Smooth muscle cell (in vitro differentiated cells): ENCODE data around the gene PWWP2A. TPM values are rescaled to one million over a fixed set of nuclear protein-coding genes. Genes with fewer than 3 reads are reported as not detected.
"Not testable (repeated sequence)": the region's sequence is repeated elsewhere in the genome, so short reads cannot be mapped to it uniquely, and the experiment has no call there.

Source experiments
- DNase-seq: peaks from one replicate; lab custom pipeline; 2025; ENCODE audit not compliant: unreplicated experiment; lab: John Stamatoyannopoulos, UW
- H2AFZ ChIP-seq: fragments of 200-600 bp; sonication (generic); 2 replicates; pipeline ENCODE4 v1.6.0; 2016; ENCODE audit warnings: antibody characterized with exemption, low read depth, mild to moderate bottlenecking
- H3F3A ChIP-seq: fragments of 200-600 bp; sonication (generic); 2 replicates; pipeline ENCODE4 v1.6.0; 2017; ENCODE audit warnings: antibody characterized with exemption, low read depth
- H3K27ac ChIP-seq: fragments of 200-600 bp; sonication (generic); 2 replicates; pipeline ENCODE4 v1.5.1; 2016; ENCODE audit warnings: low read depth, mild to moderate bottlenecking
- H3K27me3 ChIP-seq: fragments of 200-600 bp; sonication (generic); 2 replicates; pipeline ENCODE4 v1.6.1; 2016; ENCODE audit warnings: low read depth, mild to moderate bottlenecking
- H3K36me3 ChIP-seq: fragments of 200-600 bp; sonication (generic); 2 replicates; pipeline ENCODE4 v1.5.1; 2016; ENCODE audit warnings: low read depth
- H3K4me1 ChIP-seq: fragments of 200-600 bp; sonication (generic); 2 replicates; pipeline ENCODE4 v1.5.1; 2016; ENCODE audit warnings: low read depth
- H3K4me2 ChIP-seq: fragments of 200-600 bp; sonication (generic); 2 replicates; pipeline ENCODE4 v1.6.0; 2016; ENCODE audit warnings: mild to moderate bottlenecking
- H3K4me3 ChIP-seq: fragments of 200-600 bp; sonication (generic); 2 replicates; pipeline ENCODE4 v1.5.1; 2016; ENCODE audit warnings: mild to moderate bottlenecking
- H3K79me2 ChIP-seq: fragments of 200-600 bp; sonication (generic); 2 replicates; pipeline ENCODE4 v1.6.0; 2016; ENCODE audit warnings: low read depth, mild to moderate bottlenecking
- H3K9ac ChIP-seq: fragments of 200-600 bp; sonication (generic); 2 replicates; pipeline ENCODE4 v1.6.0; 2016; ENCODE audit warnings: low read depth
- H3K9me3 ChIP-seq: fragments of 200-600 bp; sonication (generic); replicated peaks from 2 replicates; pipeline ENCODE4 v1.5.1; 2016; ENCODE audit warnings: low read depth
- H4K20me1 ChIP-seq: fragments of 200-600 bp; sonication (generic); 2 replicates; pipeline ENCODE4 v1.6.0; 2016; ENCODE audit warnings: low read depth
- WGBS: methylation state at CpG from one replicate; pipeline ENCODE4 v1.1.7; 2016; ENCODE audit warnings: low lambda C conversion rate; 5-methylcytosine and 5-hydroxymethylcytosine counted together
- polyA plus RNA-seq: library from polyadenylated mRNA; unstranded; fragments of >200 nt; fragmentation: Nextera tagmentation; extraction: Ambion mirVana; gene quantifications from 2 replicates; pipeline ENCODE4 v1.2.1, GENCODE V29; 2016
- total RNA-seq: library from RNA; depleted of rRNA; stranded (reverse); fragments of >200 nt; gene quantifications from 2 replicates; pipeline ENCODE4 v1.2.3, GENCODE V29; 2014
- TF ChIP-seq, protein P1 (sequence below): fragments of 200-600 bp; sonication (generic); IDR thresholded peaks from 2 replicates; pipeline ENCODE4 v1.5.1; 2017; ENCODE audit warnings: borderline replicate concordance, mild to moderate bottlenecking, antibody characterized with exemption; ENCODE audit not compliant: insufficient read depth, poor library complexity, severe bottlenecking

PWWP2A gene
- total and polyA plus RNA-seq, 2 experiments from 2014 or later, result 18.6 to 22.6 TPM

DNA sequence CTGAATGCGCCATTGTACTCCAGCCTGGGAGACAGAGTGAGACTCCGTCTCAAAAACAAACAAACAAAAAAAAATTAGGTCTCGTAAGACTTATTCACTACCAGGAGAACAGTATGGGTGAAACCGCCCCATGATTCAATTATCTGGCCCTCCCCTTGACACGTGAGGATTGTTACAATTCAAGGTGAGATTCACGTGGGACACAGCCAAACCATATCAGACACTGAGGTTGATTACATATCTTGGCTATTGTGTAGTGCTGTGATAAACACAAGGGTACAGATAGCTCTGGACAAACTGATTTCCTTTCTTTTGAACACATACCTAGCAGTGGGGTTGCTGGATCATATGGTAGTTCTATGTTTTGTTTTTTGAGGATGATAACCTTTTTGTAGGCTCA is 42.4 kb upstream of the PWWP2A start:
- no peak for DNase-seq
- Histone ChIP-seq H3K79me2 (no peaks in the 10 kb centered on the region), H3K4me2 (no peak overlapping the region), H3K9me3 (no peaks in the 10 kb centered on the region), H3K4me1 (peaks cover 30% of the 10 kb centered on the region), H3K27me3 (no peaks in the 10 kb centered on the region), H3K27ac (no peak overlapping the region), H3K36me3 (no peaks in the 10 kb centered on the region), H3F3A (peaks cover 5% of the 10 kb centered on the region), H3K9ac (no peak overlapping the region), H4K20me1 (no peaks in the 10 kb centered on the region), H2AFZ (no peak overlapping the region), H3K4me3 (no peak overlapping the region)
- TF ChIP-seq, protein P1, sequence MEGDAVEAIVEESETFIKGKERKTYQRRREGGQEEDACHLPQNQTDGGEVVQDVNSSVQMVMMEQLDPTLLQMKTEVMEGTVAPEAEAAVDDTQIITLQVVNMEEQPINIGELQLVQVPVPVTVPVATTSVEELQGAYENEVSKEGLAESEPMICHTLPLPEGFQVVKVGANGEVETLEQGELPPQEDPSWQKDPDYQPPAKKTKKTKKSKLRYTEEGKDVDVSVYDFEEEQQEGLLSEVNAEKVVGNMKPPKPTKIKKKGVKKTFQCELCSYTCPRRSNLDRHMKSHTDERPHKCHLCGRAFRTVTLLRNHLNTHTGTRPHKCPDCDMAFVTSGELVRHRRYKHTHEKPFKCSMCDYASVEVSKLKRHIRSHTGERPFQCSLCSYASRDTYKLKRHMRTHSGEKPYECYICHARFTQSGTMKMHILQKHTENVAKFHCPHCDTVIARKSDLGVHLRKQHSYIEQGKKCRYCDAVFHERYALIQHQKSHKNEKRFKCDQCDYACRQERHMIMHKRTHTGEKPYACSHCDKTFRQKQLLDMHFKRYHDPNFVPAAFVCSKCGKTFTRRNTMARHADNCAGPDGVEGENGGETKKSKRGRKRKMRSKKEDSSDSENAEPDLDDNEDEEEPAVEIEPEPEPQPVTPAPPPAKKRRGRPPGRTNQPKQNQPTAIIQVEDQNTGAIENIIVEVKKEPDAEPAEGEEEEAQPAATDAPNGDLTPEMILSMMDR, result no peak
- WGBS, result 91% methylated on average over 6 of the region's 6 CpGs

DNA sequence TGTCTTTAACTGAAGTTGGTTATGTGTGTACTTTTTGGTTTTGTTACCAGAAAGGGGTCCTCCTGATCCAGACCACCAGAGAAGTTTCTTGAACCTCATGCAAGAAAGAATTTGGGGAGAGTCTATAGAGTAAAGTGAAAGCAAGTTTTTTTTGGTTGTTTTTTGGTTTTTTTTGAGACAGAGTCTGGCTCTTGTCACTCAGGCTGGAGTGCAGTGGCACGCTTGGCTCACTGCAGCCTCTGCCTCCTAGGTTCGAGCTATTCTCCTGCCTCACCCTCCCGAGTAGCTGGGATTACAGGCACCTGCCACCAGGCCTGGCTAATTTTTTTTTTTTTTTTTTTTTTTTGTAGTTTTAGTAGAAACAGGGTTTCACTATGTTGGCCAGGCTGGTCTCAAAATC is 41.6 kb upstream of the PWWP2A start:
- not testable (repeated sequence) for H4K20me1 ChIP-seq, H3K27me3 ChIP-seq, H3K36me3 ChIP-seq, H3K4me3 ChIP-seq, H3K79me2 ChIP-seq, H3K27ac ChIP-seq, H3K9ac ChIP-seq, H3F3A ChIP-seq, H3K9me3 ChIP-seq, DNase-seq, H3K4me2 ChIP-seq
- 72% methylated on average over 3 of the region's 3 CpGs for WGBS
- peak overlapping the region; percentile 17 for H2AFZ ChIP-seq
- peaks cover 22% of the 10 kb centered on the region for H3K4me1 ChIP-seq

DNA sequence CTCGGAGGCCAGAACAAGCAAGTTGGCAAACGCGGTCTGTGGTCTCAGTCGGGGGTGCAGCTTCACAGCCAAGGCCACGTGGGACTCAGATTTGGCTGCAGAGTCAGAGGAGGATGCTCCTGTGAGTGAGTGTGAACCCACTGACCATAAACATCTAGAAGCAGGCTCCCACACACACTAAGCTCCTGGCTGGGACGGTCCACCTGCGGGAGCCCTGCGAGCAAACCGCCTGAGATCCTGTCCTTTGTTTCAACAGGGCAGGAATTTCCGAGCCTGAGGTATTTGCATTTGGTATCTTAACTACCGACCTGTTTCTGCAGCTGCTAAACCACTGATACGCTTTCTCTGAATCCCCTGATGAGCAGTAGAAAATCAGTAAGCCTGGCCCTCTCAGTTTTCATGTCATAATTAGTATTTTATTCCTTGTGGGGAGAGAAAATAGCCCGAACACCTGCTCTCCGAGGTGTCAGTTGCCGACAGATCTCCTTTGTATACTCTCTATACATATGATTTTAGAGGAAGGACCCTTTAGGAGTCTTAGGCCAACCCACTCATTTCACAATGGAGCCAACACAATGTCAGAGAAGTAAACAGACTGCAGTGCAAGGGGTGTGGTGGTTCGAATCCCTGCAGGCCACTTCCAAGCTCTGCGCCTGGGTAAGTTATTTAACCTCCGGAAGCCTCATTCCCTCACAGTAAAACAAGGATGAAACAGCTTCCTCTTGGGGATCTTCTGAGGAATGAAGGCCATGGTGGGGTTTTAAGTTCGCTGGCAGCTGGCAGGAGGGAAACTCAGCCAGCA is 40.9 kb upstream of the PWWP2A start:
- peaks cover 5% of the 10 kb centered on the region for H3F3A ChIP-seq
- H3K4me1 ChIP-seq, result peaks cover 19% of the 10 kb centered on the region
- H3K79me2 ChIP-seq, result no peaks in the 10 kb centered on the region
- H3K9me3 ChIP-seq, result no peaks in the 10 kb centered on the region
- no peaks in the 10 kb centered on the region for H4K20me1 ChIP-seq
- no peak overlapping the region for H3K4me2 ChIP-seq
- H3K4me3 ChIP-seq, result no peak overlapping the region
- DNase-seq, result no peak
- no peak overlapping the region for H3K9ac ChIP-seq
- H3K27ac ChIP-seq, result no peak overlapping the region
- WGBS, result 41% methylated on average over 19 of the region's 19 CpGs
- peak overlapping the region; percentile 45 for H2AFZ ChIP-seq
- TF ChIP-seq, protein P1, result no peak
- no peaks in the 10 kb centered on the region for H3K27me3 ChIP-seq
- H3K36me3 ChIP-seq, result no peaks in the 10 kb centered on the region

DNA sequence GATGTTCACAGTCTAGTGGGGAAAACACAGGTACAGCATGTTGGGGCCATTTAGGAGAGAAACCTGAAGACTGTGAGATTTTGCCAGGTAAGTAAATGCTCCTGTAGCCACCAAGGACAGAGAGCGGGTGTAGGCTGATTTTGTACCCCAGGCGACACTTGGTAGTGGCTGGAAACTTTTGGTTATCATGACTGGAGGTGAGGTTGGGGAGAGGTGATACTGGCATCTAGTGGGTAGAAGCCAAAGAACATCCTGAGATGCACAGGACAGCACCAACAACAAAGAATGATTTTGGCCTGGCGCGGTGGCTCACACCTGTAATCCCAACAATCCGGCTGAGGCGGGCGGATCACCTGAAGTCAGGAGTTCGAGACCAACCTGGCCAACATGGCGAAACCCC is 38.8 kb upstream of the PWWP2A start:
- Histone ChIP-seq H3K4me1 (peaks cover 11% of the 10 kb centered on the region), H3K79me2 (no peaks in the 10 kb centered on the region), H4K20me1 (no peaks in the 10 kb centered on the region), H3K4me2 (no peak overlapping the region), H3K9ac (no peak overlapping the region), H3K4me3 (no peak overlapping the region), H3K9me3 (no peaks in the 10 kb centered on the region), H3K36me3 (no peaks in the 10 kb centered on the region), H3K27ac (no peak overlapping the region), H3F3A (no peaks in the 10 kb centered on the region), H2AFZ (no peak overlapping the region), H3K27me3 (no peaks in the 10 kb centered on the region)
- 96% methylated on average over 9 of the region's 9 CpGs for WGBS
- no peak for DNase-seq
- TF ChIP-seq, protein P1, result no peak
